GM18517 (cell line): ENCODE data around the gene TADA3.

ENCODE experiments used
- ATAC-seq: cut with Tn5 transposase; IDR thresholded peaks from one replicate; pipeline ENCODE4 v1.9.1; 2021; ENCODE audit warnings: mild to moderate bottlenecking, moderate library complexity; ENCODE audit not compliant: unreplicated experiment

Gene TADA3

DNA sequence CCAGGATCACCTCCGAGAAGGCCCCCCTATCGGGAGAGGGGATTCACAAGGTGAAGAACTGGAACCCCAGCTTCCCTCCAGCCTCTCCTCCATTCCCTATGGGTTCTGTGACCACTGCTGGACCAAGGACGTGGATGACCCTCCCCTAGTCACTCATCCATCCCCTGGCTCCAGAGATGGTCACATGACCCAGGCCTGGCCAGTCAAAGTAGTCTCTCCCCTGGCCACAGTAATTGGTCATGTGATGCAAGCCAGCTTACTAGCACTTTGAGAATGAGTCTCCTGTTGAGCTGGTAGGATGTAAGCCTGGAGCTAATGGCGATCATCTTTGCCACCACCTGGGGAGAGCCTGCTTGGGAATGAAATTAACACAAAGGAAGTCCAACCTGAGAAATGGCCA, 26.4 kb downstream of the TADA3 start:
- ATAC-seq, result no peak

GRCh38 chr3:9762871-9763270, 29.4 kb downstream of the TADA3 start:
- ATAC-seq, result no peak

DNA sequence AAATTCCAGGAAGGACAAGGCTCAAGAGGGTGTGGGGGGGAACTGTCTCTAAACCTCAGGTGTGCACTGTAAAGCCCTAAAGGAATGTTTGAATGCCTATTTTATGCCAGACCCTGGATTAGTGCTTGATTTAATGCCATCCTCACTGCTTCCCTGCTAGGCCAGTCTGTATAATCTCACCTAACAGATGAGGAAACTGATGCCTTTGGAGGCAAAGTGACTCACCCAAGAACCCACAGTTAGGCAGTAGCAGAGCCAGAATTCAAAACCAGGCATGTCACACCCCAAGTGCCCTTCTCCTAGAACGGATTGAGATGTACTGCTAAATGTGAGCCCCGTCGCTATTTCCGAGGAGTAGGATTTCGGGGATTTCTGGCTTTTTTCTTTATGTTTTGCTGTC, 30.4 kb downstream of the TADA3 start:
- no peak for ATAC-seq

GRCh38 chr3:9760779-9761505, 31.3 kb downstream of the TADA3 start:
- ATAC-seq, result no peak

- ATAC-seq, result no peak
Observed at GRCh38 chr3:9757427-9757826, 34.8 kb downstream of the TADA3 start.

DNA sequence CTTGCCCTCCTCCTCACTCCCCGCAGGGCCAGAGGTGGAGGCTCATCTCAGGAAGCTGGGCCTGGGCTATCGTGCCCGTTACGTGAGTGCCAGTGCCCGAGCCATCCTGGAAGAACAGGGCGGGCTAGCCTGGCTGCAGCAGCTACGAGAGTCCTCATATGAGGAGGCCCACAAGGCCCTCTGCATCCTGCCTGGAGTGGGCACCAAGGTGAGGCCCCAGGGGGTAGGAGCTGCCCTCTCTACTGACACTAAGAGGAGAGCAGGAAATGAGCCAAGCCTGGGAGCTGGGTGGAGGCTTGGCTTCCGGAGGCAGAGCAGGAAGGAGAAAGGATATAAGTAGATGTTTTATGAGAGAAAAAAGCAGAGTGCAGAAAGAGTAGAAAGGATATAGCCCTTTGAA, 37.6 kb downstream of the TADA3 start:
- no peak for ATAC-seq

GRCh38 chr3:9750556-9751411, 41.5 kb downstream of the TADA3 start:
- no peak for ATAC-seq

GRCh38 chr3:9749645-9750555, 42.4 kb downstream of the TADA3 start, which contains the start of gene OGG1:
Gene OGG1 (plus strand): TSS chr3:9749952. CDS start chr3:9750287, 335 bp downstream.
- peak; percentile 80 for ATAC-seq

- no peak for ATAC-seq
Observed at GRCh38 chr3:9749296-9749644, 43.0 kb downstream of the TADA3 start.

GRCh38 chr3:9748031-9748430, 44.2 kb downstream of the TADA3 start:
- ATAC-seq, result no peak

- no peak for ATAC-seq
Observed at GRCh38 chr3:9747267-9747666, 45.0 kb downstream of the TADA3 start.

DNA sequence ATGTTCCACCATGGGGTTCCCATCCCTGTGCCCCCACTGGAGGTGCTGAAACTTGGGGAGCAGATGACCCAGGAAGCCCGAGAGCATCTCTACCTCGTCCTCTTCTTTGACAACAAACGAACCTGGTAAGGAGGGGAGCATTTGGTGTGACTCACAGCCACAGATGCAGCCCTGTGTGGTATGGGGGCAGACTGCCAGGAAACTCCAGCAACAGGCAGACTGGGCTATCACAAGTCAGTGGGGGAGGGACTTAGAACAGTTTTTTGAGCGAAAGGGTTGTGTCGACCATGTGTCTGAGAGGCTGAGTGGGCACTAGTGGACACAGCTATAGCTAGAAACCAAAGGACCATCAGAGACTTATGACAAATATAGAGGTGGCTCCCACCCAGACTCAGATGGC, 45.9 kb downstream of the TADA3 start:
- no peak for ATAC-seq

DNA sequence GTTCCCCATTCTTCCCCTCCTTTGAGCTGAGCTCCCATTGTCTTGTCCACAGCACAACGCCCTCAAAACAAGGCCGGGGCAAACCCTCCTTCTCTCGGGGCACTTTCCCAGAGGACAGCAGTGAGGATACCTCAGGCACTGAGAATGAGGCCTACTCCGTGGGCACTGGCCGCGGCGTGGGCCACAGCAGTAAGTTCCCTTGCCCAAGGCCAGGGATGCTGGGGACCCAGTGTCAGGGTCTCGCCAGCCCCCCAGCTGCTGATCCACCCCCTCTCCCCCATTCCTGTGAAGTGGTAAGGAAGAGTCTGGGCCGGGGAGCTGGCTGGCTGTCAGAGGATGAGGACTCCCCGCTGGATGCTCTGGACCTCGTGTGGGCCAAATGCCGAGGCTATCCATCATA, 46.8 kb downstream of the TADA3 start:
- no peak for ATAC-seq

DNA sequence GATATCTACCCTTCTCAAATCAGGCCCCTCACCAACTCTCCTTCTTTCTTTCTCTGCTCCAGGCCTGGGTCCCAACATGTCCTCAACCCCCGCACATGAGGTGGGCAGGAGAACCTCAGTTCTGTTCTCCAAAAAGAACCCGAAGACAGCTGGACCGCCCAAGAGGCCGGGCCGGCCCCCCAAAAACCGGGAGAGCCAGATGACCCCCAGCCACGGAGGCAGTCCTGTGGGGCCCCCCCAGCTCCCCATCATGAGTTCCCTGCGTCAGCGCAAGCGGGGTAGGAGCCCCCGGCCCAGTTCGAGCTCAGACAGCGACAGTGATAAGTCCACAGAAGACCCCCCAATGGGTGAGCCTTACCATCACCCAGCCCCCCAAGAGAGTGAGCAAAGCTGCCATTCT, 48.1 kb downstream of the TADA3 start:
- ATAC-seq, result no peak

DNA sequence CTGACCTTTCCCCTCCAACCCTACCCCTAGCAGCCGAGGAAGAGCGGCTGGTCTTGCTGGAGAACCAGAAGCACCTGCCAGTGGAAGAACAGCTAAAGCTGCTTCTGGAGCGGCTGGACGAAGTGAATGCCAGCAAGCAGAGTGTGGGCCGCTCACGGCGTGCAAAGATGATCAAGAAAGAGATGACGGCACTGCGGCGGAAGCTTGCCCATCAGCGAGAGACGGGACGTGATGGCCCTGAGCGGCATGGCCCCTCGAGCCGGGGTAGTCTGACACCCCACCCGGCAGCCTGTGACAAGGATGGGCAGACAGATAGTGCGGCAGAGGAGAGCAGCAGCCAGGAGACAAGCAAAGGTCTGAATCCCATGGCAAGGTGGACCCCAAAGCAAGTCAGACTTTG, 48.7 kb downstream of the TADA3 start:
- ATAC-seq, result no peak

DNA sequence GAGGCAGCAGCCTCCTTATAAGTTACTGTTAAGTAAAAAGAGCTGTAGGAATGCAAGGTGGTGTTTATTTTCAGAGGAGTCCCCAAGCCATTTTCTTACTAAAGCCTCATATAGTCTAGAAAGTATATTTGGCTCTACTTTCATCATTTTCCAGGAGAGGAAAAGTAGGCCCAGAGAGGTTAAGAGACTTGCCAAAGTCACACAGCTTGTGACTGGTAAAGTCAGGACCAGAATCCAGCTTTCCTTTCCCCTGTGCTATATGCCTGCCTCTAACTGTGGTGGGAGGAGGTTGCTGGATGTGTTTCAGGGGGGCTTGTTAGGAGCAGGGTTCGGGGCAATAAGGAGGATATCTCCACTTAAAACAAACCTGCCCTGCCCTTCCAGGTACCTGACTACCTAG, 49.7 kb downstream of the TADA3 start:
- ATAC-seq, result no peak

DNA sequence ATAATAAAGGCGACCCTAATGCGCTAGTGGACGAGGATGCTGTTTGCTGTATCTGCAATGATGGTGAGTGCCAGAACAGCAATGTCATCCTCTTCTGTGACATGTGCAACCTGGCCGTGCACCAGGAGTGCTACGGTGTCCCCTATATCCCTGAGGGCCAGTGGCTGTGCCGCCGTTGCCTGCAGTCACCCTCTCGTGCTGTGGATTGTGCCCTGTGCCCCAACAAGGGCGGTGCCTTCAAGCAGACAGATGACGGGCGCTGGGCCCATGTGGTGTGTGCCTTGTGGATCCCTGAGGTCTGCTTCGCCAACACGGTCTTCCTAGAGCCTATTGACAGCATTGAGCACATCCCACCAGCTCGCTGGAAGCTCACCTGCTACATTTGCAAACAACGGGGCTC, 53.1 kb downstream of the TADA3 start:
- no peak for ATAC-seq

GRCh38 chr3:9736831-9737230, 55.4 kb downstream of the TADA3 start:
- ATAC-seq, result no peak

GRCh38 chr3:9732740-9733115, 59.5 kb downstream of the TADA3 start:
- ATAC-seq, result no peak

DNA sequence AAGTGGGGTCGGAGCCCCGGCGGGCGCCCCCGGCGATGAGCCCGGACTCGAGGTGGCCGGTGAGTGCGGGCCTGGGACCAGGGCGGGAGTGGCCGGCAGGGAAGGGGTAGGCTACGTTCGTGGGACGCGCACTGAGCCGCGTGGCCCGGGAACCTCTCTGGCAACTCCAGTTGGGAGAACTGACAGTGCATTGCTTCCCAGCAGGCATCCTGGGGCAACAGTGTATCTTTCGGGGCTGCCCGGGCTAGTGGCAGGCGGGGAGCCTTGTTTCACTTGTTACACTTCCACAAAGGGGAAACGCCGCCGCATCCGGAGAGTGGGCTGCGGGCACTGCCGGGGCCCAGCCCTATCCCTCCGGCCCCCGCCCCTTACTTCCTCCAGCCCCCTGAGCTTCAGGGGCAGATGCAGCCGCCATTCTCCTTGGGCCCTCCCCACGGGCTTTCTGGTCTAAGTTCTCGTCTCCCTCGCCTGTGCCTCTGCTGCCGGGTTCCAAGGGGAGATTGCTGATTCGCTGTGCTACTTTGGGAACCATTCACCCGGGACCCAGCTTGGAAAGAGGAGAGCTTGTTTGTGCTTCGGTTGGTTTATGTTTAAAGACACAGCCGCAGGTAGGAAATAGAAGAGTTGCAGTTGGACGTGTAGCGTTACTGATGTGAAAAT, 60.1 kb downstream of the TADA3 start:
- ATAC-seq, result no peak
